Measurements from ENCODE around the gene HPCAL1. TPM values are rescaled to one million over a fixed set of nuclear protein-coding genes. Genes with fewer than 3 reads are reported as not detected.

HPCAL1 gene
- total RNA-seq, 2 experiments from 2014 or later = 9.2 to 9.7 TPM

DNA sequence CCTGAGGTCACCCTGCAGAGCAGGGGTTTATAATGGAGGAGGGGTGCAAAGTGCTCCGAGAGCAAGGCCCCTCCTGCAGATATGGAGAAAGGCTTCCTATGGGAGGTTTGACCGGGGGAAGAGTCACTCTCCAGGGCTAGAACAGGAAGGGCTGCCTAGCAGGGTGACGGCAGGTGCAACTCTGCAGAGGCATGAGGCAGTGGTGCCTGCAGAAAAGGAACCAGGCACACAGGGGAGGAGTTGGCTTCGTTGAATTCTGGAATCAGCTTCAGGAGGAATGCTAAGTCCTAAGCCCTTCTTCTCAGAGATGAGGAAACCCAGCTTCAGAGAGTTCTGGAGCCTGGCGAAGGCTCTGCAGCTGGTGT is 17.5 kb upstream of the HPCAL1 start:
- H3K79me2 ChIP-seq (ENCODE audit: insufficient read depth, low read depth, low read length) = no peaks in the 10 kb centered on the region
- intact Hi-C loops (cut with micrococcal nuclease; ENCODE audit: unreplicated experiment) = no loop called here
- peaks cover 10% of the 10 kb centered on the region for H3K4me1 ChIP-seq (ENCODE audit: insufficient read depth, low read length, poor library complexity, severe bottlenecking)
- ChIA-PET CTCF (ENCODE audit: unreplicated experiment) (no interaction called here), POLR2A (interaction anchor here (0.6 to 1.3 kb wide), 3 partner anchors 9 to 210 kb away, joined by 3 read pairs; no protein-coding TSS in a partner anchor)
- no peaks in the 10 kb centered on the region for H3K9me2 ChIP-seq (ENCODE audit: insufficient read depth, low read length)
- no peak for DNase-seq (ENCODE audit: low spot score)
- H3K36me3 ChIP-seq (ENCODE audit: insufficient read depth, low read length) = no peaks in the 10 kb centered on the region
- H3K9me3 ChIP-seq (ENCODE audit: low read length) = no peaks in the 10 kb centered on the region
- H2AFZ ChIP-seq (ENCODE audit: low read length) = no peak overlapping the region
- no peak overlapping the region for H3K4me2 ChIP-seq (ENCODE audit: low read length)
- TF ChIP-seq EZH2phosphoT487 (IDR thresholded peaks at IDR 0.05; ENCODE audit: borderline replicate concordance, low read depth, low read length) = no peak
- TF ChIP-seq, protein P1, sequence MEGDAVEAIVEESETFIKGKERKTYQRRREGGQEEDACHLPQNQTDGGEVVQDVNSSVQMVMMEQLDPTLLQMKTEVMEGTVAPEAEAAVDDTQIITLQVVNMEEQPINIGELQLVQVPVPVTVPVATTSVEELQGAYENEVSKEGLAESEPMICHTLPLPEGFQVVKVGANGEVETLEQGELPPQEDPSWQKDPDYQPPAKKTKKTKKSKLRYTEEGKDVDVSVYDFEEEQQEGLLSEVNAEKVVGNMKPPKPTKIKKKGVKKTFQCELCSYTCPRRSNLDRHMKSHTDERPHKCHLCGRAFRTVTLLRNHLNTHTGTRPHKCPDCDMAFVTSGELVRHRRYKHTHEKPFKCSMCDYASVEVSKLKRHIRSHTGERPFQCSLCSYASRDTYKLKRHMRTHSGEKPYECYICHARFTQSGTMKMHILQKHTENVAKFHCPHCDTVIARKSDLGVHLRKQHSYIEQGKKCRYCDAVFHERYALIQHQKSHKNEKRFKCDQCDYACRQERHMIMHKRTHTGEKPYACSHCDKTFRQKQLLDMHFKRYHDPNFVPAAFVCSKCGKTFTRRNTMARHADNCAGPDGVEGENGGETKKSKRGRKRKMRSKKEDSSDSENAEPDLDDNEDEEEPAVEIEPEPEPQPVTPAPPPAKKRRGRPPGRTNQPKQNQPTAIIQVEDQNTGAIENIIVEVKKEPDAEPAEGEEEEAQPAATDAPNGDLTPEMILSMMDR (conservative IDR thresholded peaks at IDR 0.05; ENCODE audit: low read length) = no peak
- BruUV-seq (replicated peaks) = no TSS peak
- H3K4me3 ChIP-seq (ENCODE audit: low read depth, low read length, poor library complexity, severe bottlenecking) = no peak overlapping the region
- H3K27ac ChIP-seq (ENCODE audit: low read depth, low read length, poor library complexity, severe bottlenecking) = no peak overlapping the region
- no peaks in the 10 kb centered on the region for H4K20me1 ChIP-seq (ENCODE audit: insufficient read depth, low read length)

DNA sequence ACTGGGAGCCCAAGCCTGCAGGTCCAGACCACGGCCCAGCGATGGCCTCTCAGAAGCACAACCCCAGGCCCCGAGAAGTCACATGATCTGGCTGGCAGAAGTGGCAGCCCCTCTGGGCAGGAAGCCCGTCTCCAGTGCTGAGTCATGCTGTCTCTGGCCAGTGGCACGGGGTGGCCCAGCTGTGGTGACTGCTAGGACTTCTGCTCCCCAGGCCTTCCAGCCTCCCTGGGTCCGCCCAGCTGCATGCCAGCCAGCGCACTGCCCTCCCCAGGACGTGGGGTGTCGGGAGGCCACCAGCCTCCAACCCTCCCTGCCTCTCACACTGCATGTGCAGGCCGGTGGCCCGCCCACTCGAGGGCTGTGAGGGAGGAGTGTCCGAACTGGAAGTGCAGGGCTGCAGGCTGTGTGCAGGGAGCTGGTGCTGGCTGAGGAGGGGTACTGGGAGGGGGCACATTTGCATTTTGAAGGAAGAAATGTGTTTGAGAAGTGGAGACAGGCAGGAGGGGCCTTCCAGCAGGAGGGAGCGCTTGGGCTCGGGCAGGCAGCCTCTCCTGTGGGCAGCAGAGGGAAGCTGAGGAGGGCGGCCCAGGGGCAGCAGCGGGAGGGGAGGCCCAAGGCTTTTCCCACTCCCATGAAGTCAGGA is 17.0 kb upstream of the HPCAL1 start:
- Histone ChIP-seq H3K27ac (ENCODE audit: low read depth, low read length, poor library complexity, severe bottlenecking) (no peak overlapping the region), H3K9me3 (ENCODE audit: low read length) (no peaks in the 10 kb centered on the region), H3K4me3 (ENCODE audit: low read depth, low read length, poor library complexity, severe bottlenecking) (no peak overlapping the region), H3K4me2 (ENCODE audit: low read length) (no peak overlapping the region), H3K9me2 (ENCODE audit: insufficient read depth, low read length) (no peaks in the 10 kb centered on the region), H4K20me1 (ENCODE audit: insufficient read depth, low read length) (no peaks in the 10 kb centered on the region), H3K79me2 (ENCODE audit: insufficient read depth, low read depth, low read length) (no peaks in the 10 kb centered on the region), H3K4me1 (ENCODE audit: insufficient read depth, low read length, poor library complexity, severe bottlenecking) (peaks cover 10% of the 10 kb centered on the region), H2AFZ (ENCODE audit: low read length) (no peak overlapping the region), H3K36me3 (ENCODE audit: insufficient read depth, low read length) (no peaks in the 10 kb centered on the region)
- ChIA-PET POLR2A (interaction anchor here (0.8 to 1.3 kb wide), 2 partner anchors 9 to 13 kb away, joined by 3 read pairs; no protein-coding TSS in a partner anchor), CTCF (ENCODE audit: unreplicated experiment) (no interaction called here)
- intact Hi-C loops (cut with micrococcal nuclease; ENCODE audit: unreplicated experiment) = no loop called here
- no TSS peak for BruUV-seq (replicated peaks)
- TF ChIP-seq, protein P1 (conservative IDR thresholded peaks at IDR 0.05; ENCODE audit: low read length) = no peak
- no peak for TF ChIP-seq EZH2phosphoT487 (IDR thresholded peaks at IDR 0.05; ENCODE audit: borderline replicate concordance, low read depth, low read length)
- no peak for DNase-seq (ENCODE audit: low spot score)

All from OCI-LY7 (cell line).